GM18868 (cell line): ENCODE data around the gene MAPKAPK2.

Experiments used
- ATAC-seq: cut with Tn5 transposase; IDR thresholded peaks from one replicate; pipeline ENCODE4 v1.9.1; 2021; ENCODE audit warnings: mild to moderate bottlenecking, moderate library complexity; ENCODE audit not compliant: unreplicated experiment

Gene MAPKAPK2

GRCh38 chr1:206716870-206717673 is 32.4 kb downstream of the MAPKAPK2 start:
- ATAC-seq: peak; percentile 64

- ATAC-seq: peak; percentile 18
These were observed 32.9 kb downstream of the MAPKAPK2 start for GRCh38 chr1:206717674-206717989.

GRCh38 chr1:206719169-206719839 is 34.6 kb downstream of the MAPKAPK2 start:
- peak; percentile 52 for ATAC-seq

- no peak for ATAC-seq
These were observed 36.7 kb downstream of the MAPKAPK2 start for GRCh38 chr1:206721454-206721853.

GRCh38 chr1:206722751-206723461 is 38.2 kb downstream of the MAPKAPK2 start:
- ATAC-seq: no peak

- no peak for ATAC-seq
These were observed 38.7 kb downstream of the MAPKAPK2 start for GRCh38 chr1:206723462-206723804.

- no peak for ATAC-seq
These were observed 39.2 kb downstream of the MAPKAPK2 start for GRCh38 chr1:206723805-206724472.

GRCh38 chr1:206725109-206725963 is 40.6 kb downstream of the MAPKAPK2 start:
- ATAC-seq: no peak

GRCh38 chr1:206727981-206728696 is 43.4 kb downstream of the MAPKAPK2 start:
- no peak for ATAC-seq

- ATAC-seq: no peak
These were observed 43.9 kb downstream of the MAPKAPK2 start for GRCh38 chr1:206728697-206728987.

- no peak for ATAC-seq
These were observed 44.3 kb downstream of the MAPKAPK2 start for GRCh38 chr1:206729050-206729449.

GRCh38 chr1:206729507-206729906 is 44.8 kb downstream of the MAPKAPK2 start:
- ATAC-seq: no peak

GRCh38 chr1:206732508-206732907 is 47.8 kb downstream of the MAPKAPK2 start:
- ATAC-seq: no peak

- no peak for ATAC-seq
These were observed 48.3 kb downstream of the MAPKAPK2 start for GRCh38 chr1:206732992-206733391.

- ATAC-seq: peak; percentile 29
These were observed 49.9 kb downstream of the MAPKAPK2 start for GRCh38 chr1:206734499-206735142.

- ATAC-seq: no peak
These were observed 50.9 kb downstream of the MAPKAPK2 start for GRCh38 chr1:206735553-206736031.

- ATAC-seq: no peak
These were observed 52.4 kb downstream of the MAPKAPK2 start for GRCh38 chr1:206736878-206737728.

- no peak for ATAC-seq
These were observed 53.1 kb downstream of the MAPKAPK2 start for GRCh38 chr1:206737729-206738201.
